ENCODE results near the gene RCAN1. TPM values are rescaled to one million over a fixed set of nuclear protein-coding genes. Genes with fewer than 3 reads are reported as not detected.

RCAN1 gene
- total and polyA plus RNA-seq, 10 donors: 5.3 to 28.6 (median 14.7) TPM

DNA sequence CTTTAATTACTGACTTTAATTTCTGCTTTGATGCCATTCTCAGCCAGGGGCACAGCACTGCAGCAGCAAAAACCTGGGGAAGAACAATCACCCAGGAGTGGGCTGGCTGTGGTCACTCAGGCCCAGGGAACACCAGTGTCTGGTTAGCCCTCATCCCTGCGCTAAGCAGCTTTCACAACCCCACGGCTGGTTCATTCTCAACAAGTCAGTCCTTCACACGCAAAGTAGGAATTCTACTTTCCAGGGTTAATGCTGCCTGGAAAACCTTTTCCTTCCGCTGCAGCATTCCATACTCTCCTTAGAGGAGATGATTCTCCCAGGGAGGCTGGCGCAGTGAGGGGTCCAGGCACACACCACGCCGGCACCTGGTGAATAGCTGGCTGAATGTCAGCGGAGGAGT lies 78.6 kb downstream of the RCAN1 start:
- DNase-seq: no peak
- H3K9me3 ChIP-seq: no peaks in the 10 kb centered on the region
- TF ChIP-seq POLR2AphosphoS5 (IDR thresholded peaks at IDR 0.05) (no peak), POLR2A (IDR thresholded peaks at IDR 0.05) (no peak)
- TF ChIP-seq, protein P1, sequence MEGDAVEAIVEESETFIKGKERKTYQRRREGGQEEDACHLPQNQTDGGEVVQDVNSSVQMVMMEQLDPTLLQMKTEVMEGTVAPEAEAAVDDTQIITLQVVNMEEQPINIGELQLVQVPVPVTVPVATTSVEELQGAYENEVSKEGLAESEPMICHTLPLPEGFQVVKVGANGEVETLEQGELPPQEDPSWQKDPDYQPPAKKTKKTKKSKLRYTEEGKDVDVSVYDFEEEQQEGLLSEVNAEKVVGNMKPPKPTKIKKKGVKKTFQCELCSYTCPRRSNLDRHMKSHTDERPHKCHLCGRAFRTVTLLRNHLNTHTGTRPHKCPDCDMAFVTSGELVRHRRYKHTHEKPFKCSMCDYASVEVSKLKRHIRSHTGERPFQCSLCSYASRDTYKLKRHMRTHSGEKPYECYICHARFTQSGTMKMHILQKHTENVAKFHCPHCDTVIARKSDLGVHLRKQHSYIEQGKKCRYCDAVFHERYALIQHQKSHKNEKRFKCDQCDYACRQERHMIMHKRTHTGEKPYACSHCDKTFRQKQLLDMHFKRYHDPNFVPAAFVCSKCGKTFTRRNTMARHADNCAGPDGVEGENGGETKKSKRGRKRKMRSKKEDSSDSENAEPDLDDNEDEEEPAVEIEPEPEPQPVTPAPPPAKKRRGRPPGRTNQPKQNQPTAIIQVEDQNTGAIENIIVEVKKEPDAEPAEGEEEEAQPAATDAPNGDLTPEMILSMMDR (IDR thresholded peaks at IDR 0.05 in 8 of 11, conservative IDR thresholded peaks at IDR 0.05 in 3 of 11): no peak
- H3K36me3 ChIP-seq: no peaks in the 10 kb centered on the region
- intact Hi-C loops (cut with DNase I; ENCODE audit: low total_unique reads): no loop called here
- H3K4me1 ChIP-seq: peaks cover 3 to 40% (median 7%) of the 10 kb centered on the region in 6 donors
- WGBS, 5 donors: 92 to 98% (median 94%) methylated on average over 8 of the region's 8 CpGs
- H3K27ac ChIP-seq: no peak overlapping the region
- no peak overlapping the region for H3K4me3 ChIP-seq
- H3K27me3 ChIP-seq (replicated peaks in 1 of 7): no peaks in the 10 kb centered on the region

DNA sequence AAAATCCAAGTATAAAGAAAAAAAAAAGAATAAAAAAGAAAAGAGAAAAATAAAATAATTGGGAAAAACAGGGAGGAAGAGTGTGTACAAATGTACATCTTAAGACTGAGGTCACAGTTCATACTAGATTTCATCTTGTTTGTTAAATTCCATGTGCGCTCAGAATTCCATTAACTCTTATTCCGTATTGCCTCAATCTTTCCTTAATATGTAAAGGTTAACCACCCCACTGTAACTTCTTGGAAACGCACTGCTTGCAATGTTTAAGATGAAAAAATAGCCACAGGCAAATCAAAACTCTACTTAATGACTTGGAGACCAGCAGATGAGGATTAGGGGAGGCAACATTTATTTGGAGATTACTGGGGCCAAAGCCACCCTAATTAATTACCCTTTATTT lies 79.0 kb downstream of the RCAN1 start:
- H3K4me3 ChIP-seq: no peak overlapping the region
- H3K36me3 ChIP-seq: no peaks in the 10 kb centered on the region
- intact Hi-C loops (cut with DNase I; ENCODE audit: low total_unique reads): no loop called here
- H3K4me1 ChIP-seq: peaks cover 3 to 40% (median 7%) of the 10 kb centered on the region in 6 donors
- H3K27me3 ChIP-seq (replicated peaks in 1 of 7): no peaks in the 10 kb centered on the region
- H3K9me3 ChIP-seq: no peaks in the 10 kb centered on the region
- TF ChIP-seq POLR2AphosphoS5 (IDR thresholded peaks at IDR 0.05) (no peak), POLR2A (IDR thresholded peaks at IDR 0.05) (no peak)
- TF ChIP-seq, protein P1 (IDR thresholded peaks at IDR 0.05 in 8 of 11, conservative IDR thresholded peaks at IDR 0.05 in 3 of 11): no peak
- no peak overlapping the region for H3K27ac ChIP-seq
- DNase-seq: no peak
- 86 to 97% (median 92%) methylated on average over 3 of the region's 3 CpGs for WGBS, 5 donors

DNA sequence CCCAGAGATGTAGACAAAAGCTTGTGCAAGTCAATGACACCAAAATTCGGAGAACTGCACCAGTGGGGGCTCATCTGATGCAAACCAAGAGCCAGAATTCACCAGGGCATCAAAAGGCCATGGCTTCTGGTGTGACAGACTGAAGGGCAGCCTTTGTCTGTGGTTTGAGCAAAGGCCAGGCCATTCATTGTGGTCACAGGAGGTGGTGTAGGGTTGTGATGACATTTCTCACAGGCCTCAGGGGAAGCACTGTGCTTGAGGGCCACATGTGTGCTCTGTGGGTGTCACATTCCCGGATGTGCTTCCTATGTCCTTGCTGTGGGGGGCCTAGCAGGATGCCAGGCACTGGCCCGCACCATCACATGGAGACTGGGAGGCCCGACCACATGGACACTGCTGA lies 80.4 kb downstream of the RCAN1 start:
- no peak overlapping the region for H3K4me3 ChIP-seq
- no peaks in the 10 kb centered on the region for H3K9me3 ChIP-seq
- H3K4me1 ChIP-seq: peaks cover 3 to 40% (median 7%) of the 10 kb centered on the region in 6 donors
- H3K27ac ChIP-seq: peak overlapping the region in 2 of 8 donors; percentile 1 to 45
- DNase-seq: no peak
- intact Hi-C loops (cut with DNase I; ENCODE audit: low total_unique reads): no loop called here
- H3K27me3 ChIP-seq (replicated peaks in 1 of 7): no peaks in the 10 kb centered on the region
- TF ChIP-seq, protein P1 (IDR thresholded peaks at IDR 0.05 in 8 of 11, conservative IDR thresholded peaks at IDR 0.05 in 3 of 11): no peak
- peak; percentile 13 to 39 (median 35) for TF ChIP-seq POLR2AphosphoS5 (IDR thresholded peaks at IDR 0.05)
- no peak for TF ChIP-seq POLR2A (IDR thresholded peaks at IDR 0.05)
- WGBS, 5 donors: 39 to 62% (median 49%) methylated on average over 2 to 4 of the region's 4 CpGs
- no peaks in the 10 kb centered on the region for H3K36me3 ChIP-seq

DNA sequence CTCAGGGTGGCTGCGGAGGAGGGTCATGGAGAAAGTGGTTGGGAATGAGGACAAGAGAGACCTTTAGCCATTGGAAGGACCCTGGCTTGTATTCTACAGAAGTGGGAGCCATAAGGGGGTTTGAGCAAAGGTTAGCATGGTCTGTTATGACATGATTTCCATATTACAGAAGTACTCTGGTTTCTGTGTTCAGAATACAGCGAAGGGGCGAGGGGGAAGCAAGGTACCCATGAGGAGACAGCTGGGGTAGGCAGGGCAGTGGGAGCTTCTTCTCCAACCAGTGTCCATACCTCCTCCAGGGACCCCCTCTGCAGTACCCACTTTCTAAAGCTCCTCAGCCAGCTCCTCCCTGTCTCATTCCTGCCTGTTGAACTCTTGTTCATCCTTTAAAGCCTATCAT lies 81.0 kb downstream of the RCAN1 start:
- peak overlapping the region in 1 of 8 donors; percentile 45 for H3K27ac ChIP-seq
- peaks cover 3 to 40% (median 7%) of the 10 kb centered on the region in 6 donors for H3K4me1 ChIP-seq
- 63 to 85% (median 80%) methylated on average over 3 of the region's 3 CpGs for WGBS, 5 donors
- H3K9me3 ChIP-seq: no peaks in the 10 kb centered on the region
- H3K36me3 ChIP-seq: no peaks in the 10 kb centered on the region
- no peak for DNase-seq
- no peaks in the 10 kb centered on the region for H3K27me3 ChIP-seq (replicated peaks in 1 of 7)
- H3K4me3 ChIP-seq: no peak overlapping the region
- intact Hi-C loops (cut with DNase I; ENCODE audit: low total_unique reads): no loop called here
- TF ChIP-seq POLR2AphosphoS5 (IDR thresholded peaks at IDR 0.05): no peak
- TF ChIP-seq POLR2A (IDR thresholded peaks at IDR 0.05): no peak
- TF ChIP-seq, protein P1 (IDR thresholded peaks at IDR 0.05 in 8 of 11, conservative IDR thresholded peaks at IDR 0.05 in 3 of 11): no peak
